Activated CD4-positive, alpha-beta T cell treated with anti-CD3 and anti-CD28 coated beads, Interleukin-2, amount 50 U/mL, for 1 hour (primary cell): ENCODE measurements around the gene ASAP2.

Source experiments
- DNase-seq: peaks from one replicate; pipeline ENCODE4 v3.0.0-alpha.2; 2020

ASAP2 gene

DNA sequence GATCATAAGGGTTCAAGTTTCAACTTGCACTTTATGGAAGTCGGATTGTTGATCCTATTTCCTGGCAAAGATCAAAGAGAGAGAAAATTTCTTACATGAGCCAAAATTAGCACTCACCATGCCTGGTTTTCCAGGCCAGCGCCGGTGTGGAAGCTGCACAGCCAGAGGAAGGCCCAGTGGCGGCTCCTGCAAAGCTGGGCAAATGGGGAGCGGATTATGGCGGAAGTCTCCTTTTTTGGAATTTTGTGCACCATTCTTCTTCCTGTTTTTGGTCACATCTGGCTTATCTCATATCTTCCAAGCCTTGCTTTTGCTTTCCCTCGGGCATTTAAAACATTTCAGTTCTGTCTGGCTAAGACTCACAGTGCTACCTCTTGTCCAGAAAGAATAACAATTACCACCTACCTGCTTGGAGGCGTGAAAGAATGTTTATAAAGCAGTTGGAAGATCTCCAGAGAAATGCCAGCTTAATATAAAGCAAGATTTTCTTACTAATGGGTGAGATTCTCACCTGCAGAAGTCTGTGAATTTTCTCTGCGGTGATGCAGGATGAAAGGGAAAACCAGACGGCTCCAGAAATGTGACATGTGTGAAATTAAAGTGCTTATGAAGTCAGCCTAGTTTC lies 94.3 kb downstream of the ASAP2 start:
- DNase-seq: no peak

DNA sequence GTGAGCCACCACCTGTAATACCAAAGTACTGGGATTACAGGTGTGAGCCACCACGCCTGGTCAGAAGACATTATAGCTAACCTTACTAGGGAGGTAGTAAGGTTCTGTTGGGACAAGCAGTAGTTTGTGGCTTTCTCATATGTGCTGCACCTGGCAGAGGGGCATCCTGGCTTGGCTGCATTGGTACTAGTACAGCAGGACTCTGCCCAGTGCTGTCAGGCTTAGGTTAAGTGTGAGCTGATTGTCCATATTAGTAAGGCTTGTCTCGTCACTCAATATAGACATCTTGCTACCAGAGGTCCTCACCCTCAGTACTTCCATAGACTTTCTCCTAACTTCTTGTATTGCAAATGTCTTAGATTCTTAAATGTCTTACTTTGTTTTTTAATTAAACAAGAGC lies 96.1 kb downstream of the ASAP2 start:
- DNase-seq: no peak

DNA sequence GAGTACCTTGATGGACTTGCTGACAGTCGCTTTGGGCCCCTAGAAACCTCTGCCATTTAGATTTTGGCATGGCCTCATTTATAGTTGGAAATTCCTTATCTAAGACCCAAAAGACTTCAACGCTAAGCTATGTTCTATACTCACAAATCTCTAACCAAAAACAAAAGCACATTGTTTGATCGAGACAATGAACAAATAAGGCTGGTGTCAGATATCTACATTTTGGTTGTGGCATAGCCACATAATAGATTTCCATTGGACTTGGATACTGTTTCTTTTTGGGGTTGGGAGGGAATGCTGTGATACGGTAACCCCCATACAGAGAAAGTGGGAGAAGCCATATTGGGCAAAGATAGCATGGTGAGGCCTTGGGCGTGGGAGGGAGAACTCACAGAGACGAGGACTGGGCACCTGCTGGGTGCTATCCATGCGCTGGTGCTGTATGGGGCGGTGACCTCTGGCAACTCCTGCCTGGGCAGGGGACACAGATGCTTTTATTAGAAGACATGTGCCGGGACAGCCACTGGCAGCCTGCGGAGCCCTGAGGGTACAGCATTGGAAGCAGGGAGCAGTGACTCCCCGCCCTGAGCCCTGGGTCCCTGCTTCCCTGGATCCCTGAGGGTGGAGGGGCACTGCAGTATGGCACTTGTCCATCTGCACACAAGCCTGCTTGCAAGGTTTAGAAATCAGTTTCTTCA lies 97.1 kb downstream of the ASAP2 start:
- DNase-seq: no peak

DNA sequence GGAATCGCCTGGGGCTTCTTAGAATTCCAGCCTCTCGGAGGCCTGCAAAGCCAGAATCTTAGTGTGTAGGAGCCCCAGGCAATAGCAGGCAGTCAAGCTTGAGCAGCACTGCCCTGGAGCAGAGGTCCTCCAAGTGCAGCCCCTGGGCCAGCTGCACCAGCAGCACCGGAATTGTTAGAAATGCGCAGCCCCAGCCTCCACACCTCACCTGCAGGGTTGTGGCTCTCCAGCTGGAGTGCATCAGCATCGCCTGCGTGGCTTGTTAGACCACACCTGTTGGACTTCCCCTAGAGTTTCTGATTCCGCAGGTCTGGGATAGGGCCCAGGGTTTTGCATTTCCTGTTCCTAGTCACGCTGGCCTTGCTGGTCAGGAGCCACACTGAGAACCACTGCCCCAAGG lies 100.3 kb downstream of the ASAP2 start:
- DNase-seq: no peak

DNA sequence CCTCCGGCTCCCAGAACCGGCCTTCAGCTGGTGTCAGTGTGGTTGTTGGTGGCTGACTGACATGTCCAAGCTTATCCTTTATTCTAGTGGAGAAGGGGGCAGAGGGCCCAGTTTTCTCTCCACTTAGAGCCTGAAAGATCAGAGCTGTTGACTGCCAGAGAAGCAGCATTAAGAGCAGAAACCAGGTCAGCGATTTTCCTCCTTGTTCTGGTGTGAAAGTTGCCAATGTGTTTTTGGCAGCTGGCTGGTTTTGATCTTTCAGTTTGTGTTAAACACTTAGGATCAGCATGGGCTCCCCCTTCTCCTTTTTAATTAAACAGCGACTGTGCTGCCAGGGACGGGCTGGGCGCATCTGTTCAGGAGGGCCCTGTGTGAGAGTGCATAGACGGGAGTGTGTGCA lies 100.9 kb downstream of the ASAP2 start:
- no peak for DNase-seq

DNA sequence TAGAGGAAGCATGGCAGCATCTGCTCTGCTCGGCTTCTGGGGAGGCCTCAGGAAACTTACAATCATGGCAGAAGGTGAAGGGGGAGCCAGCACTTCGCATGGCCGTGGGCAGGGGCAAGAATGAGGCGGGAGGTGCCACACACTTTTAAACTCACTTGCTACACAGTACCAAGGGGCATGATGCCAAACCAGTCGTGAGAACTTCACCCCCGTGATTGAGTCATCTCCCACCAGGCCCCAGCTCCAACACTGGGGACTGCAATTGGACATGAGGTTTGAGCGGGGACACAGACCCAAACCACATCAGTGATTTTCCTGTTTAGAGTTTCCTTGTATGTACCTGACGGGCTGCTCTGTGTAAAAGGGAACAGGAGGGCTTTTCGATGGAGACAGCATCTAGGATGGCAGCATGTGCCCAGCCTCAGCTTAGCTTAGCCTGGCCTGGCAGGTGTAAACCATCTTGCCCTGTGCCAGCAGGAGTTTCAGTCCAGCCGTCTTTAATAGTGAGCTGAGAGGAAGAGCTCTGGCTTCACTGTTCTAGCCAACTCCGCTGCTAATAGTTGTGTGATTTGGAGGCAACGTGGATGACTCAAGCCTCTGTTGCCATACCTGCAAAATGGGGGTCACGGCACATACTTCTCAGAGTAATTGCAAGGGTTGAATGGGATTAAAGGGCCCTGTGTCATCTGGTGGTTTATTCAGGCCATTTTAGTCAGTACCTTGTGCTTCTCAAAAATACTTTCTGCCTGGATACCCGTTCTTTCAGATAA lies 101.8 kb downstream of the ASAP2 start:
- no peak for DNase-seq

DNA sequence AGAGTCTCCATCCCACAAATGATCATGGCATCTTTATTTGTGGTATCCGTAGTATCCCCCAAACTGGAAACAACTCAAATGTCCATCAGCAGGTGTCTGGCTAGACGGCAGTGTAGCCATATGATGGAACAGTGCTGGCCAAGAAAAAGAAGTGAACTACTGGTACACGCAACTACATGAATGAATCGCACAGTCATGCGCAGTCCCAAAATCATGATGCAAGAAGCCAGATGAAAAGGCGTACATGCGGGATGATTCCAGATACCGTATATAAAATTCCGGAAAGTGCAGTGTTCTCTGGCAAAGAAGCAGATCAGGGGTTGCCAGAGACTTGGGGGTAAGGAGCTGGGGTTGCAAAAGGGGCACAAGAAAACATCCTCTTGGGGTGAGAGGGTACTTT lies 102.5 kb downstream of the ASAP2 start:
- no peak for DNase-seq

DNA sequence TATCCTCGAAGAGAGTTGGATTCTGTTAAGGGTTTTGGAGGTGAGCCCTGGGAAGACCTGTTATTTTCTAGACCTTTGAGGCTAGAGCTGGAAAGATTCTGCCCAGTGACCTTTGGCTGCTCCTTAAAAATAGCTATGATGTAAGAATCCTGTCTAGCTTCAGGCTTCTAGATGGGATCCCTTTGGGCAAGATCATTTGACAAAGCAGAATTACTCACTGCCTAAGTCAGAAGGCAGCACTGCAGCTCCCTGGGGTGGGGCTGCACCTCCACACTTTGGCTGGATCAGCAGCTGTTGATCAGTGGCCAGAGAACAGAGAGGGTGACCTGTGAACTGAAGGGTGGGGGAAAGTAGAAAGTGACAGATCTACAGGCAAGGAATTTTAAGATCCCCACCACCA lies 103.8 kb downstream of the ASAP2 start:
- no peak for DNase-seq

DNA sequence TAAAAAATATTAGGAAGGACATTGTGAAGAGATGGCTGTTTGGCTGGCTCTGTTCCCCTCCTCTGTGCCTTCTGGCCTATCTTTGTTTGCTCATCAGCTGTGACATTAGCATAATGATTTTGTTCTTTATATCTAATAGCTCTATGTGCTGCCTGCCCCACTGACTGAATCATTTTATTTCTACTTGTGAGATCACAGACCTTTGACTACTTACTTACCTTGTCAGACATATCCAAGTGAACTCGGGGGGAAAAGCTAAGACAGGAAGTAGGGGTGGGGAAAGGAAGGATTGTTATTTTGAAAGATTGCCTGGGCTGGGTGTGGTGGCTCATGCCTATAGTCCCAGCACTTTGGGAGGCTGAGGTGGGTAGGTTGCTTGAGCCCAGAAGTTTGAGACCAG lies 104.2 kb downstream of the ASAP2 start:
- DNase-seq: no peak

DNA sequence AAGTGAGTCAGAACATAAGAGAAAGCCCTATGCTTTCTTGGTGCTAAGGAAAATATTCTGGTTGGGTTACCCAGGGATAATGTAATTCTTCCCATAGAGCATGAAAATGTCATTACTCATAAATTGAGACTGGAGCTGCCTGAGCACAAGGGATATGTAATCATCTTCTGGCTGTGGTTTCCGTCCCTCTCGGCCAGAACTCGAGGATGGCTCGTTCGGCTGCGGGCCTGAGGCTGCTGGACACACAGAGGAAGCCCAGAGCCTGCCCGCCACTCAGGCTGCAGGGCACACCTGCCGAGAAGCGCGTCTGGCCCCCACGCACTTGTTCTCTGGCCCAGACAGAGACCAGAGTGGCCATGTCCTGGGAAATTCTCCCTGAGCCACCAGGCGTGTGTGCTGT lies 104.9 kb downstream of the ASAP2 start:
- no peak for DNase-seq

DNA sequence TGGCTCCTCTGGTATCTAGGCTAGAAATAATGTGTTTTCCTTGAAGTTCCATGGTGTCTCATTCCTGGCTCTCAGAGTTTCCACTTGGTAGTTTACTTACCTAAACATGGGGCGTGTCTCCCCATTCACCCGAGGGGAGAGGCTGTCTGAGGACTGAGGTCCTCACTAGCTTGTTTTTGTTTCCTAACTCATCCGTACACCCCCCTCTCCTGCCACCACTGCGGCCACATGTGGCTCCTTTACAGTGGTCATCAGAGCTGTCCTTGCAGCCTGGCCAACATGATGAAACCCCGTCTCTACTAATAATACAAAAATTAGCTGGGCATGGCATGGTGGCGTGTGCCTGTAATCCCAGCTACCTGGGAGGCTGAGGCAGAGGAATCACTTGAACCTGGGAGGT lies 106.0 kb downstream of the ASAP2 start:
- no peak for DNase-seq

DNA sequence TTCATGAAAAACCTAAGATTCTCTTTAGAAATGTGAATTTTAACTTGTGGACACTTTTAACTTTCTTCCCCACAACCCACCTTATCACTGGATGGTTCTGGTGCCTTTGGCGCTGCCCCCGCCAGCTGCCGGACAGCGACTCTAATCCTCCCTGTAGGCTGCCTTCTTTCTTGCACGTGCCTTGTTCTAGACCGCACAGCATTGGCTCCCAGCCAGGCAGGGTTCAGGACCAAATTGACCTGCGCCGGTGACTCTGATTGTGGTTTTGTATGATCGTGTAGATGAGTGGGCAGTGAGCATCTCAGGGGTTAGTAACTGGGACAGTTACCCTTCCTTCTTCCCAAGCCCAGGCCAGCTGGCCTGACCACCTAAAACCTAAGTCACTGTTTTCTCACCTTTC lies 106.8 kb downstream of the ASAP2 start:
- no peak for DNase-seq

DNA sequence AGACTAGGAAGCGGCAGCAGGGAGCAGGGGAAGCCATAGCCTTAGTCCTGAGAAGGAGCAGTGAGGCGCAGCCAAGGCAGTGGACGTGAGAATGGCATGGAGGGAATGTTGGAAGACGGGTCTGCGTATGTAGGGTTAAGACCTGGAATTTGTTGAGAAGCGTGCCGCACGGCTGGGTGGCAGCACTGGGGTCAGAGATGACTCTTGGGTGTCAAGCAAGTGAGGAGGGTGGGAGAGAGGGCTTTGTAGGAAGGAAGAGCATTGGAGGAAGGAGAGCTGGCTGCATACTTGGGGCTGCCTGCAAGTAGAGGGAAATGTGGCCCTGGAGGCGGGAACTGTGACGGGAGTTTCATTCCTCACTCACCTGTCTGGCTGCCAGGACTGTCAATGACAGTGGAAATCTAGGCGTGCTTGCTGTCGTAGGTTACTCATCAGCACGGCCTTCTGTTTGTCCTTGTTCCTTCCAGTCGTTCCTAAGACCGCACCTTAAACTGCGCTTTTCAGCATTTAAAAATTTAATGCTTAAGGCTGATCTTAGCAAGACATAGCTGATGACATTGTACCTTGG lies 108.8 kb downstream of the ASAP2 start:
- no peak for DNase-seq

DNA sequence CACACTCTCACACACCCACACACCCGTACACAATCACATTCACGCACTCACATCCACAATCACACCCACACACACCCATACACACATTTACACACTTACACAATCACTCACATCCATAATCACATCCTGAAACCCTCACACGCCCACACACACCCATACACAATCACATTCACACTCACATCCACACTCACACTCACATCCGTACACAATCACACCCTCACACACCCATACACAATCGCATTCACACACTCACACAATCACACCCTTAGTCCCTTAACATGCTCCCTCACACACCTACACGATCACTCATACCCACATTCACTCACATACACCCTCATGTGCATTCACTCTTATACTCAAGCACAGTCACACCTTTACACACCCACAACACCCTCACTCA lies 110.9 kb downstream of the ASAP2 start:
- no peak for DNase-seq

DNA sequence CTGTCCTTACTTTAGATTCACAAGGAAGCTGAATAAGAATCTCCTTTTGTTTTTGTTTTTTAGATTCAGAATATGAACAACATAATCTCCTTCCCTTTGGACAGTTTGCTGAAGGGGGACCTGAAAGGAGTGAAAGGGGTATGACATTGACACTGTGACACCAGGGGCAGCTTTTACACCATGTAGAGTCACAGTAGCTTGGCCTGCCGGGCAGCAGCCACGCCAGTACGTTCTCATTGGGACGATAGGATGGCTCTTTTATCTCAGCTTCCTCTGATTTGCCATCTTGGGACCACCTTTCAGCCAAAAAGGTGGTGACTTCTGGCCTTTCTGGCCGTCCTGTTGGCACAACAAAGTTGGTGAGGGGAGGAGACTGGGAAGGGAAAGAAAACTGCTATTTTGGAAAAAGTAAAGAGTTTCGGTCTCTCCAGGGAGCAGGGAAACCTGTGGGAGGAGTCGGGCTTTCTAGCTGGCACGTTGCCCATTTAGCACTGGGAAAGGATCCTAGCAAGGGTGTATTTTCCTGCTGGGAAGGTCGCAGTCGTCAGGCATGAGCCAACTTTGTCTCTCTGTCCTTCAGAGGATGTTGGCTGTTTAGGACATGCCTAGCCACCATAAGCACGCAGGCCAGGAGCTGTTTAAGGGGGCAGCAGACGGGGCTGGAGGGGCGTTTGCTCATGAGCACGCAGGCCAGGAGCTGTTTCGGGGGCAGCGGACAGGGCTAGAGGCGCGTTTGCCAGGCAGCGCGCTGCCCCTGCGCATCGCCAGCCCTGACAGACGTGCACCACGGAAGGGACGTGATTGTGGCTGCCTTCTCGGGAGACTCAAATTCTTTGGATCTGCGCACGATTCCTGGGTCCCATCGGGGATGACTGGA lies 112.1 kb downstream of the ASAP2 start:
- DNase-seq: no peak

DNA sequence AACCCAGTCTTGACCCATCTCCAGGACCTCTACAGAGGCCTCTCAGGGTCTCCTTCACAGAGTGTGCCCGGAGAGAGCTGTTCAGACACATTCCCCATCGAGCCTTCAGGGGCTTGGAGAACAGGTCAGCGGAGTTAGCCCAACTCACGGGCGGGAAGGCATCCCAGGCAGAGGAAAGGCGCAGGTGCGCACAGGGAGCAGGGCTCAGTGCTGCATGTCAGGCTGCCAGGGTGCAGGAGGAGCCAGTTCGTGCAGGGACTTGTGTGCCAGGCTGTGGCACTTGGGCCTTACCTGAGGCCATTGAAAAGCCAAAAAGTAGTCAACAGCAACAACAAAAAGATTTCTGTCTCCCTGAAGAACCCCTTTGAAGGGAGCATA lies 112.7 kb downstream of the ASAP2 start:
- no peak for DNase-seq

DNA sequence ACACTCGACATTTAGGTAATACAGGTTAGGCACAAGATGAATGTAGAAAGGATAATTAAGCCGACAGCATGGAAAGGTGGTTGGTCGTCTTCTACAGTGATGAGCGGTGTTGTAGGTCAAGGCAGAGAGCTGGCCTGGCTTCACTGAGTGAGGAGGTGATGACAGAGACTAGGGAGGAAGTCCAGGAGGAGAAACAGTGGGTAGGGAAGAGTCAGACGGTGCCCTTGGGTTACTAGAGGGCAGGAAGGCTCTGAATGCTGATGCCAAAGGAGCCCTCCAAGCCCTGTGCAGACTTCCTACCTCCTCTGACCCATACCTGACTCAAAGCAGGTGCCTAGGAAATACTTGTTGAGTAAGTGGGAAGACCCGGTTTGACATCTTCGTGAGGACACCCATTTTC lies 116.0 kb downstream of the ASAP2 start:
- no peak for DNase-seq

DNA sequence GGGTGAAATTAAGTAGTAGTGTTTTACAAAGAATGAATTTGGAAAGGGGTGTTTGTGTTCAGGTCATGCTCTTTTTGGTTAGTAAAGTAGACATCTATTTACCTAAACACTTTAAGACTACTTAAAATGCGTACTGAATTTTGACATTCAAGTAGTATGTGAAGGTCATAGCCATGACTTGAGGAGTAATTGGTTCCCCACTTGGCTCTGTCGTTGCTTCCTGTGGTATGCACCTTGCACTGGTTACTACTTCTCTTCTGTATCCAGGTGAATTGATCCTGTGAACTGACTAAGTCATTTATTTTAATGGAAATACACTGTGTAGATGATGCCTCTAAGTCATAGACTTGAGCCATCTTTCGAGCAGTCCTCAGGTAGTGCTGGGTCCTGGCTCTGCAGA lies 118.8 kb downstream of the ASAP2 start:
- no peak for DNase-seq

DNA sequence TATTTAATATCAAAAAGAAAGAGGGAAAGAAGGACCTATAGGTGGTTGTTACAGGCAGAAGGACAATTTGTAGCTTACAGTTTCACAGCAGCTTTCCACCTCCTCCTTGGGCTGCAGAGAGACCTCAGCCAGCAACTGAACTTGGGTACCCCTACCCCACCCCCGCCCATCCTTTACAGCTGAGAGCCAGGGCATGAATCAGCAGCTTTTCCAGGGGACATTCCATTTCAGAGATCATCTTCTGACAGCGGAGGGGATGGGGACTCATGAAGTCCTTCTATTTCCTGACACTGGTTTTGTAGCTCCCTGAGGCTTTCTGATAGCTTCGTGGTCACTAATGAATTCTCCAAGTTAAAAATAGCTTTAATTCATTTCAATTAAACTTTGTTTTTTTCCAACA lies 120.4 kb downstream of the ASAP2 start:
- no peak for DNase-seq

DNA sequence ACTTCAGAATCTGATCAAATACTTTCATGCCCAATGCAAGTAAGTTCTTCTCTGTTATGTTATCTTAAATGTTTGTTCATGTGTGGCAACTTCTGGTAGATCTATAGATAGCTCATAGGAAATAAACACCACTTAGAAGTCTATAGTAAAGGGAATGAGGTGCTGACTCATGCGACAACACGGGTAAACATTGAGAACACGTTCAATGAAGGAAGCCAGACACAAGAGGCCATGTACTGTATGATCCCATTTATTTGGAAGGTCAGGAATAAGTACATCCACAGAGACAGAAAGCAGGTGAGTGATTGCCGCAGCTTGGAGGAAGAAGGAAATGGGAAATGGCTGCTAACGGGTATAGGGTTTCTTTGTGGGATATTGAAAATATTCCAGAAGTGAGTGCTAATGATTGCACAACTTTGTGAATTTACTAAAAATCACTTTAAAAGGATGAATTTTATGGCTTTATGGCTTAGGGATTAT lies 121.3 kb downstream of the ASAP2 start:
- DNase-seq: no peak

DNA sequence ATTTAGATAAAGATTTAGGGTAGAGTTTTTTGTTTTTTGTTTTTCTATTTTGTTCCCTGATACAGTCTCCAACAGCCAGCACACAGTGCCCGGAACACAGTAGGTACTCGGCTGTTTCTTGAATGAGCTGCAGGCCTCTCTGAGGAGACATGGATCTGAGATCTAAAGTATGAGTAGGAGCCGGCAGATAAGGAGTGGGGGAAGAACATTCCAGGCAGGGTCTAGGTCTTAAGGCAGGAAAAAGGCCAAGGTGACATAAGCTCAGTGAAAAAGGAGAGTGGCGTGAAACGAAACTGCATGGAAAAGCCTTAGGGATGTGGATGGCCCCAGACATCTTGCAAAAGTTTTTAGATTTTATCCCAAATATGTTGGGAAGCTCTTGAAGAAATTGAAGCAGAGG lies 122.3 kb downstream of the ASAP2 start:
- no peak for DNase-seq

DNA sequence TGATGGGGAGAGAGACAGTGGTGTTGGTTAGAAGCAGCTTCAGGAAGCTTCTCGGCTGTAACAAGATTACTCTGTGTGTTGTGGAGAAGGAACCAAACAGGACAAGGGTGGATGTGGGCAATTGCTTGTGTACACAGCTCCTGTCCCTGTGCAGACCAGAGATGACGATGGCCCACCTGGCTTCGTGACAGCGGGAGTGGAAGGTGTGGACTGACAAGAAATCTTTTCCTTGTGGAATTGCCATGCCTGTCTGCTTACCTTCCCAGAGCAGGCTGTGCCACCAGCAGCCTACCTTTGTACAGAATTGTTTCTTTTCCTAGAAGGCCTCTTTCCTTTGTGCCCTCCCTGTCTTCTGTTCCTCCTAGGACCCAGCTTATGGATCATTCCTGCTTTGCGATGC lies 122.9 kb downstream of the ASAP2 start:
- no peak for DNase-seq
